Gastrocnemius medialis (tissue), 4 donors: Measurements from ENCODE around the gene PITX1. TPM values are rescaled to one million over a fixed set of nuclear protein-coding genes. Genes with fewer than 3 reads are reported as not detected.

Source experiments
- ATAC-seq, 2 donors: fragments of 150-250 bp; one replicate each; pipeline ENCODE4 v1.9.1; 2016
- DNase-seq, 2 donors: peaks; one replicate each; pipeline ENCODE4 v3.0.0-alpha.2; 2019
- H3K27ac ChIP-seq, 4 donors: fragments of 200-600 bp; sonication (generic); 1 replicate in 1 of 4; 2 replicates in 3 of 4; pipeline ENCODE4 v1.5.1; 2016 to 2018; ENCODE audit warnings: mild to moderate bottlenecking in 2 of 4, moderate library complexity in 1 of 4
- H3K27me3 ChIP-seq, 3 donors: fragments of 200-600 bp; sonication (generic) in 2 of 3; 1 replicate in 1 of 3; 2 replicates in 2 of 3; pipeline versions ENCODE4 v1.5.1 to v1.6.0; 2016 to 2019; ENCODE audit warnings: mild to moderate bottlenecking in 1 of 3, moderate library complexity in 1 of 3
- H3K36me3 ChIP-seq, 2 donors: fragments of 200-600 bp; sonication (generic) in 1 of 2; one replicate each; pipeline ENCODE4 v1.5.1; 2017 to 2018
- H3K4me1 ChIP-seq, 2 donors: fragments of 200-600 bp; sonication (generic) in 1 of 2; one replicate each; pipeline ENCODE4 v1.5.1; 2016 to 2017; ENCODE audit warnings: mild to moderate bottlenecking in 2 of 2
- H3K4me3 ChIP-seq, 4 donors: fragments of 200-600 bp; sonication (generic) in 3 of 4; 1 replicate in 1 of 4; 2 replicates in 3 of 4; pipeline ENCODE4 v1.5.1; 2016 to 2019; ENCODE audit warnings: mild to moderate bottlenecking in 2 of 4
- H3K9me3 ChIP-seq, 3 donors: fragments of 200-600 bp; sonication (generic) in 2 of 3; 1 replicate in 1 of 3; 2 replicates in 2 of 3; pipeline ENCODE4 v1.5.1; 2016 to 2019
- POLR2A ChIP-seq, 2 donors: fragments of 450-650 bp; IDR thresholded peaks; one replicate each; pipeline ENCODE4 v1.6.1; 2017; ENCODE audit warnings: antibody characterized with exemption in 2 of 2, mild to moderate bottlenecking in 2 of 2, moderate library complexity in 2 of 2
- in situ Hi-C, 4 donors: fragments of 200-750 bp; cut with MboI; loops; one replicate each; pipeline versions ENCODE4 v1.15.0 to v1.8.0; 2017; ENCODE audit warnings: low sequenced_read_pairs in 4 of 4
- intact Hi-C: fragments of 100-400 bp; cut with DNase I; formaldehyde crosslinking; loops from one replicate; pipeline ENCODE4 v1.15.1; 2023; ENCODE audit warnings: low total_unique reads
- total RNA-seq, 4 donors: library from RNA; depleted of rRNA; stranded (reverse); fragments of >200 nt; gene quantifications; one replicate each; pipeline versions ENCODE4 v1.1.0 to v1.2.3, GENCODE V29; 2016
- TF ChIP-seq, protein P1 (sequence below), 5 experiments: fragments of 450-650 bp in 3 of 5; fragments of 200-600 bp in 2 of 5; sonication (generic) in 2 of 5; IDR thresholded peaks in 4 of 5; conservative IDR thresholded peaks in 1 of 5; 1 replicate in 4 of 5; 2 replicates in 1 of 5; pipeline ENCODE4 v1.5.1; 2016 to 2019; ENCODE audit warnings: antibody characterized with exemption in 5 of 5, mild to moderate bottlenecking in 3 of 5, moderate library complexity in 3 of 5

PITX1 gene
- total RNA-seq, 4 donors from 2014 or later = 5.3 to 21.2 (median 9.3) TPM

- in situ Hi-C loops = no loop called here
- DNase-seq = no peak
- peaks cover 54 to 72% (median 56%) of the 10 kb centered on the region in 3 donors for H3K27me3 ChIP-seq
Observed at GRCh38 chr5:135040333-135041144, 6.5 kb upstream of the PITX1 start.

DNA sequence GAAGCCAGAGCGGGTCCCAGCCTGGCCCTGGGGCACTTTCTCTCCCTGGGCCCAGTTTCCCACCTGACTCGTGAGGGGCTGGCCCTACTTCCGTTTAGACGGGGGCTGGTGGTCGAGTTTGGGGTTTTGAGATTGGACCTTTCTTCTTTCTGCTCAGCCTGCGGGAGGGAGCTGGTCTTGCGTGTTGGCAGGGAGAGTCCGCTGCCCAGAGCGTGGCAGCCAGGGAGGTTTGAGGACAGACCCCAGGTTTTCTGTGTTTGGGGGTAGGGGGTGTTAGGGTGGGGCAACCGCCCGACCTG is 6.0 kb upstream of the PITX1 start:
- peaks cover 4 to 7% of the 10 kb centered on the region in 2 donors for H3K4me1 ChIP-seq
- no peaks in the 10 kb centered on the region for H3K9me3 ChIP-seq
- no peak for ATAC-seq
- intact Hi-C loops = no loop called here
- TF ChIP-seq POLR2A (IDR thresholded peaks at IDR 0.05) = no peak
- TF ChIP-seq, protein P1, sequence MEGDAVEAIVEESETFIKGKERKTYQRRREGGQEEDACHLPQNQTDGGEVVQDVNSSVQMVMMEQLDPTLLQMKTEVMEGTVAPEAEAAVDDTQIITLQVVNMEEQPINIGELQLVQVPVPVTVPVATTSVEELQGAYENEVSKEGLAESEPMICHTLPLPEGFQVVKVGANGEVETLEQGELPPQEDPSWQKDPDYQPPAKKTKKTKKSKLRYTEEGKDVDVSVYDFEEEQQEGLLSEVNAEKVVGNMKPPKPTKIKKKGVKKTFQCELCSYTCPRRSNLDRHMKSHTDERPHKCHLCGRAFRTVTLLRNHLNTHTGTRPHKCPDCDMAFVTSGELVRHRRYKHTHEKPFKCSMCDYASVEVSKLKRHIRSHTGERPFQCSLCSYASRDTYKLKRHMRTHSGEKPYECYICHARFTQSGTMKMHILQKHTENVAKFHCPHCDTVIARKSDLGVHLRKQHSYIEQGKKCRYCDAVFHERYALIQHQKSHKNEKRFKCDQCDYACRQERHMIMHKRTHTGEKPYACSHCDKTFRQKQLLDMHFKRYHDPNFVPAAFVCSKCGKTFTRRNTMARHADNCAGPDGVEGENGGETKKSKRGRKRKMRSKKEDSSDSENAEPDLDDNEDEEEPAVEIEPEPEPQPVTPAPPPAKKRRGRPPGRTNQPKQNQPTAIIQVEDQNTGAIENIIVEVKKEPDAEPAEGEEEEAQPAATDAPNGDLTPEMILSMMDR (IDR thresholded peaks at IDR 0.05 in 4 of 5, conservative IDR thresholded peaks at IDR 0.05 in 1 of 5) = no peak
- no peaks in the 10 kb centered on the region for H3K36me3 ChIP-seq
- no peak overlapping the region for H3K4me3 ChIP-seq
- DNase-seq = no peak
- peaks cover 54 to 75% (median 61%) of the 10 kb centered on the region in 3 donors for H3K27me3 ChIP-seq
- in situ Hi-C loops = no loop called here
- no peak overlapping the region for H3K27ac ChIP-seq

More at GRCh38 chr5:135040333-135041144, 6.5 kb upstream of the PITX1 start:
- Histone ChIP-seq H3K4me1 (peaks cover 4 to 7% of the 10 kb centered on the region in 2 donors), H3K4me3 (no peak overlapping the region), H3K36me3 (no peaks in the 10 kb centered on the region), H3K27ac (no peak overlapping the region), H3K9me3 (no peaks in the 10 kb centered on the region)
- no peak for ATAC-seq
- TF ChIP-seq, protein P1 (IDR thresholded peaks at IDR 0.05 in 4 of 5, conservative IDR thresholded peaks at IDR 0.05 in 1 of 5) = no peak
- TF ChIP-seq POLR2A (IDR thresholded peaks at IDR 0.05) = no peak
- intact Hi-C loops = no loop called here

DNA sequence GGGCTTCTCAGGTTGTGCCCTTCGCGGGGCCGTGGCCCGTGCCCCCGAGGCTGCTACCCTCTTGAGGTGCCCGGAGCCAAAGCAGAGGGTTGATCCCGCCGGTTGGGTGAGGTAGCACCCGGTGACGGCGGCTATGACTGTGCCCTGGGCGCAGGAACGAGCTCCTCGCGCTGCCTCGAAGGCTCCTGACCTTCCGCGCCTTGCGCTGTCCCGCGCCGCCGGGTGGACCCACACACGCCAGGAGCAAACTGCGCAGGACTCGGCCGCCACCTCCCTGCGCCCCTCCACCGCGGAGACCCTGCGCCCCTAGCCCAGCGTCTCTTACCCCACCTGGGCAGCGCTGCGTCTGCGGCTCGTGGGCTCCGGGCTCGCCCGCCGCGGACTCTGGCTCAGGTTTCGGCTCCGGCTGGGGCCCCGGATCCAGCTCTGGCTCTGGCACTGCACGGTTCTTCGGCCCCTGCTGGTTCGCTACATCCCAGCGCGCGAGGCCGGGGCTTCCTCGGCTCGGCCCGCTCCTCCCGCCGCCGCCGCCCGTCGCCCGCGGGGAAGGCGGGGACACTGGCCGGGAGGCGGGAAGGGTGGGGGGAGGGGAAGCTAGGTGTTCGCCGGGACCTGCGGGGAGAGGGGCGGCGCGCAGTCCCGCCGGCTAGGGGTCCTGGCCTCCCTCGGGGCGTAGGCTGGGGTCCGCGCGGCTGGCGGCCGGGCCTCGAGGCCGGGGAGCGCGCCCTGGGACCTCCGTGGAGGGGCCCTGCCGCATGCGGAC is 5.4 kb upstream of the PITX1 start:
- Histone ChIP-seq H3K9me3 (no peaks in the 10 kb centered on the region), H3K4me1 (peaks cover 7 to 8% of the 10 kb centered on the region in 2 donors), H3K27me3 (peaks cover 57 to 79% (median 67%) of the 10 kb centered on the region in 3 donors), H3K27ac (no peak overlapping the region), H3K4me3 (peak overlapping the region; percentile 9 to 49 (median 35)), H3K36me3 (no peaks in the 10 kb centered on the region)
- intact Hi-C loops (loop anchor here (10.0 kb wide), 1 partner anchor 295 kb away; no protein-coding TSS in a partner anchor), in situ Hi-C loops (no loop called here)
- ATAC-seq = peak in 1 of 2 donors; percentile 14
- TF ChIP-seq, protein P1 (IDR thresholded peaks at IDR 0.05 in 4 of 5, conservative IDR thresholded peaks at IDR 0.05 in 1 of 5) = no peak
- TF ChIP-seq POLR2A (IDR thresholded peaks at IDR 0.05) = no peak
- no peak for DNase-seq

- DNase-seq (no peak), ATAC-seq (no peak)
- peaks cover 57 to 78% (median 69%) of the 10 kb centered on the region in 3 donors for H3K27me3 ChIP-seq
- in situ Hi-C loops = no loop called here
- peaks cover 7 to 10% of the 10 kb centered on the region in 2 donors for H3K4me1 ChIP-seq
- no peak for TF ChIP-seq POLR2A (IDR thresholded peaks at IDR 0.05)
- TF ChIP-seq, protein P1 (IDR thresholded peaks at IDR 0.05 in 4 of 5, conservative IDR thresholded peaks at IDR 0.05 in 1 of 5) = no peak
- intact Hi-C loops = loop anchor here (10.0 kb wide), 1 partner anchor 296 kb away; no protein-coding TSS in a partner anchor
- H3K27ac ChIP-seq = no peak overlapping the region
- no peaks in the 10 kb centered on the region for H3K9me3 ChIP-seq
- H3K4me3 ChIP-seq = peak overlapping the region in 3 of 4 donors; percentile 9 to 49 (median 44)
- no peaks in the 10 kb centered on the region for H3K36me3 ChIP-seq
Observed at GRCh38 chr5:135038813-135039270, 4.8 kb upstream of the PITX1 start.
